CD1c-positive myeloid dendritic cell (primary cell): ENCODE measurements around the gene TDO2.

ENCODE experiments used
- DNase-seq: peaks from one replicate; pipeline ENCODE4 v3.0.0-alpha.2; 2016; ENCODE audit errors: extremely low spot score

TDO2 gene

GRCh38 chr4:155953151-155954117 is 49.9 kb downstream of the TDO2 start, which contains the start of gene CTSO:
CTSO (minus strand) TSS chr4:155953866; CDS start chr4:155953847, 19 bp downstream.
- peak; percentile 77 for DNase-seq

GRCh38 chr4:155954118-155954685 is 50.7 kb downstream of the TDO2 start:
- no peak for DNase-seq

- no peak for DNase-seq
Observed at GRCh38 chr4:155954939-155955338, 51.4 kb downstream of the TDO2 start.

- DNase-seq = no peak
Observed at GRCh38 chr4:155956461-155956860, 53.0 kb downstream of the TDO2 start.

GRCh38 chr4:155959417-155959816 is 55.9 kb downstream of the TDO2 start:
- DNase-seq = no peak

GRCh38 chr4:155960522-155960921 is 57.0 kb downstream of the TDO2 start:
- no peak for DNase-seq

- no peak for DNase-seq
Observed at GRCh38 chr4:155961575-155961974, 58.1 kb downstream of the TDO2 start.

- DNase-seq = no peak
Observed at GRCh38 chr4:155962767-155963166, 59.3 kb downstream of the TDO2 start.

GRCh38 chr4:155964016-155964891 is 60.8 kb downstream of the TDO2 start:
- no peak for DNase-seq

- DNase-seq = no peak
Observed at GRCh38 chr4:155966171-155966570, 62.7 kb downstream of the TDO2 start.

GRCh38 chr4:155966731-155967395 is 63.4 kb downstream of the TDO2 start:
- DNase-seq = no peak
